GM19452 (cell line): Measurements from ENCODE around the gene RBM18.

ENCODE experiments used
- ATAC-seq: cut with Tn5 transposase; IDR thresholded peaks from one replicate; pipeline ENCODE4 v1.9.1; 2021; ENCODE audit not compliant: unreplicated experiment

The RBM18 gene, protein sequence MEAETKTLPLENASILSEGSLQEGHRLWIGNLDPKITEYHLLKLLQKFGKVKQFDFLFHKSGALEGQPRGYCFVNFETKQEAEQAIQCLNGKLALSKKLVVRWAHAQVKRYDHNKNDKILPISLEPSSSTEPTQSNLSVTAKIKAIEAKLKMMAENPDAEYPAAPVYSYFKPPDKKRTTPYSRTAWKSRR

DNA sequence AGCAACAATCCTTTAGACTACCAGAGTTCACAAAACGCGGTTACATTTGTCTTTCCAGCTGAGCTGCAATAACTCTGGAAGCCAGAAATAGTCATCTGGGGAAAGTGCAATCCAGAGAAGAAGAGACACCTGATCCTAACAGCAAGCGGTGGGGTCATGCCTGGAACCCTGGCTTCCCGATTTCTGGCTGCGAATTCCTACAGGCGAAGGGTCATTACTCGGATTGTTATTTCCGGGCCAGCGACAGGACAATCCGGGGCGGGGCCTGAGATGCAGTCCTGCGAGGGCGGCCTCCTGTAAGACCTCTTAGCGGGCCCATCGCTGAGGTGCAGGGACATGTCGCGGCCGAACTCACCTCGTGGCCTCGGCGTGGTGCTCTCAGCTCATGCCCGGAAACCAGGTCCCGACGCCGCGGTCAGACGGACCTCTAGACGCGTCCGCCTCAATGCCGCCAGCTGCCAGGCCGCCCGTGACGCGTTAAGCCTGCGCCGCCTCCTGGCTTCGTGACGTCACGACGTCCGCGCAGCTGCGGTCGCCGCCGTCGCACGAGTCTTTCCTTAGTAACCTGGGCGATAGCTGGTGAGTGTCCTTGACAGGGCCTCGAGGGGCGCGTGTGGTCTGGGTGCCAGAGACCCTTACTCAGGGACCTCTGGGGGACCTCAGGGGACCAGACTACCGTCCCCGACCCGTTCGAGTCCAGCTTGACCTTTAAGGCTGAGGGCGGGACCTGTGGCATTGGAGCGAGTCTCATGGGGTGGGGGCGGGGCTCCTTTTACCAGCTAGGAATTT lies at the start of gene RBM18, which contains the start of gene MRRF:
RBM18 (minus strand) TSS at position 481 of the 789 bp plus-strand sequence. CDS start 3,348 bp downstream, outside the sequence.
MRRF (plus strand) TSS at position 523 of the 789 bp plus-strand sequence. CDS start 6,010 bp downstream, outside the sequence.
- ATAC-seq, result peak; percentile 85

DNA sequence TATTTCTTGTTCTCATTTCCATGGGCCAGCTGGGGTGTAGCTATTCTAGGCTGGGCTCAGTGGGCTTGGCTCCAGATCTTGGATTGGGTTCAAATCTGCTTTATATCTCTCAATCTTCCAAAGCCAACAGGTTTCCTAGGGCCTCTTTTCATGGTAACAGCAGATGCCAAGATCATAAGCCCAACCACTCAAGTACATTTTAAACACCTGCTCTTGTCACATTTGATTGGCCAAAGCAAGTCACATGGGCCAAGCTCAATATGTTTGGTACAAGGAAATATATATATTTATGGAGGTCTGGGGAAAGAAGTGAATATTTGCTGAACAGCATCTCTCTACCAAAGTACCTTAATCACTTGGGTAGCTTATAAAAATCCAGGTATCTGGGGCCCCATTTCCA lies 49.5 kb upstream of the RBM18 start:
- no peak for ATAC-seq

DNA sequence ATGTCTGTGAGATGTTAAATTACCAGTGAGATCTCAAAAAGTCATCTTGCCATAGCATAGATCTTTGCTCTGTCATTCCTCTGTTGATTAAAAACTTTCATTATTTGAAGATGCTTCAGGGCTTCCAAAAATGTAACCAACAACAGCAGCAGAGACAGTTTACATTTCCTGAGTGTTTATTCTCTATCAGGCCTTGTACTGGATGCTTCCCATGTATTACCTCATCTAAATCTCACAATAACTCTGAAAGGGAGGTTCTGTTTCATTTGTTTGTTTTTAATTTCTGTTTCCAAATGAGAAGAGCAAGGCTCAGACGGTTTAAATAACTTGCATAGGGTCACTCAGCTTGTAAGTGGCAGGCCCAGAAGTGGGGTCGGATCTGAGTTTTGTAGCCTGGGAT lies 45.2 kb upstream of the RBM18 start:
- no peak for ATAC-seq

DNA sequence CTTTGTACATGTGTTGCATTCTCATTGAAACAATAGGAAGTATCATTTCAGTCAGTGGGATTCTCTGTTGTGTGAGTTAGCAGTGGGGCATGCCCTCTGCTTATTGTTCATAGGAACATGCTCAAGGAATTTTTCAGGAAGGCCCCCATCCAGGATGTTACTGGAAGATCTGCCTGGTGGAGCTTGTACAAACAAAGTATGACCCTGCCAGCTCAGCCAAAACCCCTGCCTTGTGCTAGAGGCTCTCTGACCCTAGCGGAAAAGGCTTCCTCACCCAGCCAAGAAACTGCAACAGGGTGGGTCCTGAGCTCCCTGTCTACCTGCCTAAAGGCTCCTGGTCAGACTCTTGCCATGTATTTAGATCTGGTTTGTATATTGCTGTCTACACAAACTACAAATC lies 43.3 kb upstream of the RBM18 start:
- no peak for ATAC-seq

DNA sequence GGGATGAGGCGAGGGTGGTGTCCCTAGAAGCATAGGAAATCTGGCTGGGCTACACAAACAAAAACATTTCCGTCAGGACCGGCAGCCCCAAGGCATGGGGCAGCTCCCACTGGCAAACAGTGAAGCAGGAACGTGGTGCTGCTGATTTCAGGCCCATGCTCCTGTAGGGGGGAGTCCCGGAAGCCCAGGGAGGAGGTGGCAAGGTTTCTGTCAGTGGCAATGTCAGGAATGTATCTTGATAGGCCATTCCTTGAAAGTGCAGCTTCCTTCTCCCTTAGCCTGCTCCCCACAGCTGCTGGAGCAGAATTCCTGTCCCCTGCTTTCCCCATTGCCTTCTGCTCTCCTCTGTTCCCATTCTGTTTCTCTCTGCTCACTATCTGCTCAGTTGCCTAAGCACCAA lies 42.4 kb upstream of the RBM18 start:
- ATAC-seq, result no peak

DNA sequence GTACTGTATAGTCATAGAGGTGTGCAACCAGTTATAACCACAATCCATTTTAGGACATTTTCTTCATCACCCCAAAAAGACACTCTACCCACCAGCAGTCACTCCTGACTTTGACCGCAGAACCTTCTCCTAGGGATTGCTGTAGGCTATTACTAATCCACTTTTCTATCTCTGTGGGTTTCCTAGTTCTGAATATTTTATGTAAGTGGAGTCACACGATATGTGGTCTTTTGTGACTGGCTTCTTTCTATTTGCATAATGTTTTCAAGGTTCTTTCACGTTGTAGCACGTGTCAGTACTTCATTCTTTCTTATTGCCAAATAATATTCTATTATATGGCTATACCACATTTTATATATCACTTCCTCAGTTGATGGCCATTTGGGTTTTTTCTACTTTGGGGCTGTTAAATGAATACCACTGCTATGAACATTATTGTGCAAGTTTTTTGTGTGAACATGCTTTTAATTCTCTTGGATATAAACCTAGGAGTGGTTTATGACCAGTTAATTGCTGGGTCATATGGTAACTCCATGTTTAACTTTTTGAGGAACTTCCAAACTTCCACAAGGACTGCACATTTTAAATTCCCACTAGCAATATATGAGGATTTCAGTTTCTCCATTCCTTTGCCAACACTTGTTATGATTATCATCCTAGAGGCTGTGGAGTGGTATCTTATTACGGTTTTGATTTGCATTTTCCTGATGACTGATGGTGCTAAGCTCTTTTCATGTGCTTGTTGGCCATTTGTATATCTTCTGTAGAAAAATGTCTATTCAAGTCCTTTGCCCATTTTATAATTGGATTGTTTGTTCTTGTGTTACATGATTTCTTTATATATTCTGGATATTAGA lies 37.8 kb upstream of the RBM18 start:
- no peak for ATAC-seq

DNA sequence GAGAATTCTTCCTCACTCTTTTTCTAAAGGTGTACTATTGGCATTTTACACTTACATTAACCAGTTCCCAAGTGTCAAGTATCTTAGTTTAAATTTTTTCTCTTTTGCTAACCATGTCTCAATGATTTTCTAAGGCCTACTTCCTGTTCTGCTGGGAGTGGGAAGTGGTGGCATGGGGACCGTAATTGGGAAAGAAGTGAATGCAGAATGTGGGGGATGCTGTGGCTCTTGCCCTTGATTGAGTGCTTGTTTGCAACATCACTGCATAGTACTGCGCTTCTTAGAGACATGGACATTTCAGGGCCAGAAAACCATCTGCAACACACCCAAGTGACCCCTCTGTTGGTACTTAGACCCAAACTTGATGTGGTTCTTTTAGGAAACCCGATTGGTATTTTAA lies 32.9 kb upstream of the RBM18 start:
- no peak for ATAC-seq

DNA sequence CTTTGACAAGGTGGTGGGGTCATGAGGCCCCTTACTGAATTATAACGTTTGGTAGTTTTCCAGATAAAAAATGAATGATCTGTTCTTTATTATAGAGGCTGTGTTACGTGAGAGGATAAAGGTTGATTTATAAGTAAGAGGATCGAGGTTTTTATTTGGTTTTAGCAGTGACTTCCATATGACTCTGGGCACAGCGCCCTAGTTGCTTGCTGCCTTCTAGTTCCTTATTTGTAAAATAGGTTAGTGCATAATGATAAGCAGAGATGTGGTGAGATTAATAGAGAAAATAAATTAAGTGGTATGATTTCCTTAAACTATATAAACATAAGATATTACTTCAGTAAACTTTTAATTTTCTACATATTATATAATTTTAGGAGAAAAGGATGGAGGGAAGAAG lies 29.9 kb upstream of the RBM18 start:
- no peak for ATAC-seq

DNA sequence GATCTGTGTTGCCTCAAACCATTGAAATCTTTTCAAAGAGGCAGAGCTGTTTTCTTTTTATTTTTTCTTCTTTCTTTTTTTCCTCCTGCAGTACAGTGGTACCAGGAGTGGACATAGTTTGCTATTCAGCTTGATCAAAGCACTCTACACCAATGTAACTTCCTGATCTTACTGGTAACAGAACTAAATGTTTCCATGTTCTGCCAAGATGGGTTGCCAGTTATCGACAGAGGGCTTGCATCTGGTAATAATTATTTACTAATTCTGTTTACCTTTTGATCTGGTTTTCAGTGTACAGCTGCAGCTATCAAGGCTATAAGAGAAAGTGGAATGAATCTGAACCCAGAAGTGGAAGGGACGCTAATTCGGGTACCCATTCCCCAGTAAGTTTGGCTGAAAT lies 26.8 kb upstream of the RBM18 start:
- no peak for ATAC-seq

DNA sequence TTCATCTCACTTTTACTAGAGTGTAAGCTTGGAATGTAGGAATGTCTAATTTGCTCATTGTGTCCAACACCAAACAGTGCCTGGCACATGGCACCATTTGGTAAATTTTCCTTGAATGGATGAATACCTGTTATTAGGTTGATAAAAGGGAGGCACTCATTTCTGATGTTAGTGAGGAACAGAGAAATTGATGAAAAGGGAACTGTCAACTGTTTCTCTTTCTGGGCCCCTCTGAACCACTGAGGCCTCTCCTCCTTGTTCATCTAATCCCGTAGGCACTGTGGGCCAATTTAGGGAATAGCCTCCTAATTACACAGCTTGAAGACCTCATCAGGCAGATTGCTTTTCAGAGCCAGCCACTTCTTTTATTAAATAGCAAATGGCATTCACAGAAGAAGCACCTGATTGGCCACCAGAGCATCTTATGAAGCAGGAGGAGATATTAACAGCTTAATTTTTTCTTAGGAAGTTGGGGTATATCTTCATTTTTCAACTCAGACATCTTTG lies 22.6 kb upstream of the RBM18 start:
- no peak for ATAC-seq

DNA sequence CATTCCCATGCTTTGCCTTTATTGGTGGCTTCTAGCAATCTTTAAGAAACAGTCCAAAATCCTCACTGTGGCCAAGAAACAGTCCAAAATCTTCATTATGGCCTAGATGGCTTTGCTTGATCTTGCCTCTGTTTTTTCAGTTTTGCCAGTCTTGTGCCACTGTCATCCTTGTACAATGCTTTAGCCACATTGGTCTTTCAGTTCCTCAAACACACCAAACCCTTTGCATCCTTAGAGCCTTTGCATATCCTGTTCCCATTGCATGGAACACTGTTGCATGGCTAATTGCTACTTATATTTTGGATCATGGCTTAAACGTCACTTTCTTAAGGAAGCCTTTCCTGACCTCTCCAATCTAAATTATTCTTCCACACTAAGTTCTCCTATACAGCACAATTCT lies 22.1 kb upstream of the RBM18 start:
- ATAC-seq, result no peak

DNA sequence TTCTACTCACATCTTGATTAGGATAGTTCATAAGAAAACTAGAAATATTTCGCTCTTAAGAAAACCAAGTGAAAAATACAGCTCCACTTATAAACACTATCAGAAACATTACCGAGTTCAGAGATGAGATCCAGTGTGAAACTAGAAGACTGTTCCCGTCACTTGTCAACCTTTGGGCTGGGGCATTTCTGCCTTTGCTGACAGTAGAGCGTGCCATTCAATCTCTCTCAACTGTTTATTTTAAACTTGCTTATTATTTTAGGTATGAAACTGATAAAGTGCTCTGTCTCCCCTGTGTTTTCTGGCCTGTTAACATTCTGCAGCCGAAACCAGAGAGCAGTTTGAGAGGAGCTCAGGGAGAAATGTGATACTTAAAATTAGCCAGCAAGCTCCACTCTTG lies 16.7 kb upstream of the RBM18 start:
- no peak for ATAC-seq

DNA sequence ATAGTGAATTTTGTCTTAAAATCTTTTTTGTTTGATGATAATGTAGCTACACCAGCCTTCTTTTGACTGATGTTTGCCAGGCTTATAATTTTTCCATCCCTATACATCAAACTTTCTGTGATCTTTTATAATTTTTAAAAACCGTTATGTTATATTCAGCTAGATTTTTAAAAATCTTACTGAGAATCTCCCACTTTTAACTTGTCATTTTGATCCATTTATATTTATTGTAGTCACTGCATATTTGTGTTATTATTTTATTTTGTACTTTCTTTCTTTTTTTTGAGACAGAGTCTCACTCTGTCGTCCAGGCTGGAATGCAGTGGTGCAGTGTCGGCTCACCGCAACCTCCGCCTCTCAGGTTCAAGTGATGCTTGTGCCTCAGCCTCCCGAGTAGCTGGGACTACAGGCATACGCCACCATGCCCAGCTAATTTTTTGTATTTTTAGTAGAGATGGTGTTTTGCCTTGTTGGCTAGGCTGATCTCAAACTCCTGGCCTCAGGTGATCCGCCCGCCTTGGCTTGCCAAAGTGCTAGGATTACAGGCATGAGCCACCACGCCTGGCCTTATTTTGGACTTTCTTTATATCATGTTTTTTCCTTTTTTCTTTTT lies 12.8 kb upstream of the RBM18 start:
- ATAC-seq, result no peak

DNA sequence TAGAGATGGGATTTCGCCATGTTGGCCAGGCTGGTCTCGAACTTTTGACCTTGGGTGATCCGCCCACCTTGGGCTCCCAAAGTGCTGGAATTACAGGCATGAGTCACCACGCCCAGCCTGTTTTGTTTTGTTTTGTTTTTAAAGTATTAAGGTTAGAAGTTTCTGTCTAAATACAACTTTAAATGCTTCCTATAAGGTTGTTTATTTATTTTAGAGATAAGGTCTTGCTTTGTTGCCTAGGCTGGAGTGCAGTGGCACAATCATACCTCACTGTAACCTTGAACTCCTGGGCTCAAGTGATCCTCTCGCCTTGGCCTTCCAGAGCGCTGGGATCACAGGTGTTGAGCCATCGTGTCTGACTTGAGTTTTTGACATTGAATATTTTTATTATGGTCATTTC lies 11.5 kb upstream of the RBM18 start:
- no peak for ATAC-seq

DNA sequence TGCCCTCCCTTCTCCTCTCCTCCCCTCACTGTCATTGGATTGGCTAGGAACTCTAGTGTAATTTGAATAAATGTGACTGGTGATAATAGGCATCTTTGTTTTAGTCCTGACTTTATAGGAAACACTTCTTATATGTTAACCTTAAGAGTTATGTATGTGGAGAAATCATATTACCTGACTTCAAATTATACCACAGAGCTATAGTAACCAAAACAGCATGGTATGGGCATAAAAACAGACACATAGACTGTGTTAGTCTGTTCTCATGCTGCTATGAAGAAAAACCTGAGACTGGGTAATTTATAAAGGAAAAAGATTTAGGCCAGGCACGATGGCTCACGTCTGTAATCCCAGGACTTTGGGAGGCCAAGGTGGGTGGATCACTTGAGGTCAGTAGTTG lies 9.4 kb upstream of the RBM18 start:
- no peak for ATAC-seq

DNA sequence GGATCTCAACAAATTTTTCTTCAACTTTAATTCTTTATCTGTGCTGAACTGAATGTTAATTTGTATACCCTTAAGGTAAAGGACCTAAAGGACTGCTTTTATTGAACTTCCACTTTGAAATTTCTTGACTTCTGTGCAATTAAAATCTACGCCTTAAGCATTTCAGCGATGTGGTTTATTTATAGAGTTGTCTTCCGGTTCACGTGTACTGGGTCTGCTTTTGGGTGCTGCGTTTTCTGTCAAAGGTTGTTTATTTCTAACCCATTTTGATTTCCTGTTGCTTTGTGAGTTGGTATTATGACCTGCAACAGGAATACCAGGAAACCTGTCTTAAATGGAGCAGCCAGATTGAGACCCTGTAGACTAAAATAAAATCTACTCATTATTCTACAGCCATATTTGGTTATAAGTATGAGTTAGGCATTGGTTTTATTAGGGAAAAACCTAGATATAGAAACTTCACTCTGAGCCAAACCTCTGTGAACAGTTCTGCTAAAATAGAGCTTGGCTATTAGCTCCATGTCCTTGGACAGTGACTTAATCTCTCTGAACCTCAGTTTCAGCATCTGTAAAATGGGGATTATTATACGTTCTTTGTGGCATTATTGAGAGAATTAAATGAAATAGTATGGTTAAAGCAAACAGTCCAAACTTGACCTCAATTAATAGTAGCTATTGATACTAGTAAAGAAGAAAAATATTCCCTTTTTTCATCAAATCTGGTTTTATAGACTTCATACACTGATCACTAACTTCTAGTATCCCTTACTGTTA lies 3.6 kb upstream of the RBM18 start:
- no peak for ATAC-seq

DNA sequence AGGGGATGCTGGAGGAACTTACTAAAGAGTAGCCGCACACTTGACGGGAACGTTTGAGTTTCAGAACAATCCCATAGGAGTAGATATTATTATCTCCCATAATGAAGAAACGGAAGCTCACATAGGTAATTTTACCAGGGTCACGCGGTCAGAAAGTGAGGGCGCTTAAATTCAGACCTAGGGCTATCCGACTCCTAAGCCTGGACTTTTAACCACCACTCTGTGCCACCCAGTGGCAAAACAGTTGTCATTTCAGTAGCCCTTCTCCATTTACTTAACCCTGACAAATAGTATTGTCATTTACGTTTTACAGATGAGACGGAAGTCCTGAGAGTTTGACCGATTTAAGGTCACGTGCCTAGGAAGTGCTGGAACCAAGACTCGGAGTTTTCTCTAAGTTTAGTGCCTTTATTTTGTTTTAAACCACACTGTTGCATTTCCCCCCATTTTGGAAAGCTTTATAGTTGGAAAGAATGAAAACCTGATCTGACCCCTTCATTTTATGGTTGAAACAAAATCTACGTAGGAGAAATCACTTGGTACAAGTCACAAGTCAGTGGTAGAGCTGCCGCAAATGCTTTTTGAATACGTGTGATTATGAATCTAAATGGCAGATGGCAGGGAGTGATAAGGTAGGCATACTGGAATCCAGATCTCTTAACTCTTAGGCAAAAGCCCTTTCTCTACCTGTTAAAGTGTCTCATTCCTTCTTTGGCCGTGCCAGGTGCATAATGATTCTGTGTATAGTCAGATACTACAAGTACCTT lies 692 bp upstream of the RBM18 start:
- ATAC-seq, result peak; percentile 28

DNA sequence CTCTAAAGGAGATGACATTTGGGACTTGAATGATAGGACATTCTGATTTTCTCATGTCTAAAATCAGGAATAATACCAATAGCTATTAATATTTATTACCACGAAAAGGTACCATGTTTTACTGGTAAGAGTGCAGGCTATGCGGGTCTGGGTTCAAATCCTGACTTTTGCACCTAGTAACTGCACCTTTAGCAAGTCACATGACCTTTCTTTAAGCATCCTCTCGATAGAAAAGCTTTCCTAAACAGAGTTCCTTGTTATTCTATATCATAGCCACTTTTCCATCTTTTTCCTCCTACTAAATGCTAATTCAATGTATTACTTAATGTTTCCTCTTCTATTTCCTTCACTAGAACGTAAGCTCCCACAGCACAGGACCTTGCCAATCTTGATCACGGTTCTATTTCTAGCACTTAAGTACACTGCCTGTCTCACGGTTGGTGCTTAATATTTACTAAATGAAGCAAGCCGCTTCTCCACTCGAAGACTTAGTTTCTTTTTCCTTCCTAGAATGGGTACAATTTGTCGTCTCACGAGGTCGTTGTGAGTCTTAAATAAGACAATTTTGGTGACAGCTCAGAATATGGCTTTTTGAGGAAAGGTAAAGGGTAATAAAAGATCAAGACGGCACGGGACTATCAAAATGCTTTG lies 816 bp downstream of the RBM18 start:
- no peak for ATAC-seq

DNA sequence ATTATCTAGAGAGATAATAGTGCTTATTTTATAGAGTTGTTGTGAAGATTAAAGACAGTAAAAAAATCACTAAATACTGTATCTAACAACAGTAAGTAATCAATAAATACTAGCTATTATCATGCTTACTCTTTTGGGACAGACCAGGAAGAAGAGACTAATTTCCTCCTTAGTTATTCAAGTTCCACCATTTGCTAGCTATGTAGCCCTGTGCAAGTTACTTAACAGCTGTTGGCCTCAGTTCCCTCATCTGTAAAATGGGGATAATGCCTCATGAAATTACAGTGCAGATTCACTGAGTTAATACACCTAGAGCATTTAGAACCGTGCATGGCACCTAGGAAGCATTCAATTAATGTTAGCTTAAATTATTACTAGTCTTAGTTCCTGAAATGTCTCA lies 2.6 kb downstream of the RBM18 start:
- ATAC-seq, result no peak
